CD4-positive, alpha-beta T cell (primary cell): ENCODE results near the gene SIRT4. TPM values are rescaled to one million over a fixed set of nuclear protein-coding genes. Genes with fewer than 3 reads are reported as not detected.

Experiments used
- ATAC-seq: fragments of 200-7000 bp; cut with Tn5 transposase; one replicate; pipeline ENCODE4 v1.10.0; 2022; ENCODE audit warnings: mild to moderate bottlenecking; ENCODE audit not compliant: poor library complexity
- CTCF ChIA-PET: fragments of 350-600 bp; sonication (Branson Sonifier 250); formaldehyde crosslinking; loops from one replicate; lab custom pipeline; 2021; ENCODE audit warnings: antibody characterized with exemption, inconsistent platforms; lab: Charles Lee
- POLR2A ChIA-PET: fragments of 350-600 bp; sonication (Branson Sonifier 250); formaldehyde crosslinking; loops from one replicate; lab custom pipeline; 2021; ENCODE audit warnings: antibody characterized with exemption, inconsistent platforms; lab: Charles Lee
- DNase-seq, 14 experiments: peaks; one replicate each; pipeline ENCODE4 v3.0.0-alpha.2; 2013 to 2020; ENCODE audit warnings: mixed read lengths in 2 of 14
- H3K27ac ChIP-seq, 2 donors: one replicate each; pipeline versions ENCODE4 v1.5.1 to v1.7.0; 2013; ENCODE audit warnings: low read length in 2 of 2, low read depth in 1 of 2, mild to moderate bottlenecking in 1 of 2
- H3K27me3 ChIP-seq, 2 experiments: 1 replicate in 1 of 2; 2 replicates in 1 of 2; pipeline versions ENCODE4 v1.6.1 to v1.7.0; 2013; ENCODE audit warnings: low read length in 2 of 2, control low read depth in 1 of 2, mild to moderate bottlenecking in 1 of 2, moderate library complexity in 1 of 2; ENCODE audit not compliant: insufficient read depth in 2 of 2, control insufficient read depth in 1 of 2
- H3K36me3 ChIP-seq: one replicate; pipeline ENCODE4 v1.6.1; 2013; ENCODE audit warnings: low read length, control low read depth; ENCODE audit not compliant: insufficient read depth
- H3K4me1 ChIP-seq: one replicate; pipeline ENCODE4 v1.6.1; 2013; ENCODE audit warnings: low read length, control low read depth; ENCODE audit not compliant: insufficient read depth
- H3K4me3 ChIP-seq: one replicate; pipeline ENCODE4 v1.5.1; 2013; ENCODE audit warnings: mild to moderate bottlenecking, low read length, moderate library complexity
- H3K9me3 ChIP-seq, 2 experiments: 1 replicate in 1 of 2; 2 replicates in 1 of 2; pipeline versions ENCODE4 v1.6.1 to v1.7.0; 2013; ENCODE audit warnings: low read length in 2 of 2, mild to moderate bottlenecking in 2 of 2, control low read depth in 1 of 2, moderate library complexity in 1 of 2; ENCODE audit not compliant: control insufficient read depth in 1 of 2, insufficient read depth in 1 of 2
- H3K27ac Mint-ChIP-seq: one replicate; pipeline ENCODE4 v1.8.0; 2020; ENCODE audit warnings: mixed read lengths
- H3K27me3 Mint-ChIP-seq: one replicate; pipeline ENCODE4 v1.8.0; 2021; ENCODE audit warnings: mixed read lengths
- H3K36me3 Mint-ChIP-seq: one replicate; pipeline ENCODE4 v1.8.0; 2021; ENCODE audit warnings: low read depth, mixed read lengths
- H3K4me1 Mint-ChIP-seq: one replicate; pipeline ENCODE4 v1.8.0; 2021; ENCODE audit warnings: low read depth, mixed read lengths
- H3K4me3 Mint-ChIP-seq: one replicate; pipeline ENCODE4 v1.8.0; 2020; ENCODE audit warnings: mild to moderate bottlenecking, mixed read lengths
- H3K9me3 Mint-ChIP-seq: one replicate; pipeline ENCODE4 v1.8.0; 2020; ENCODE audit warnings: mixed read lengths
- intact Hi-C, 2 experiments: fragments of 100-400 bp; cut with DNase I in 1 of 2; cut with micrococcal nuclease in 1 of 2; formaldehyde crosslinking; loops; one replicate each; pipeline versions ENCODE4 v1.15.1 to v1.9.0; 2023 to 2025; cut with DNase I, micrococcal nuclease
- total RNA-seq, 174 experiments: library from RNA in 2 of 174; stranded (reverse) in 2 of 174; gene quantifications; one replicate each; pipeline ENCODE4 v1.2.3 and lab custom pipeline; 2021 to 2026
- TF ChIP-seq, protein P1 (sequence below): fragments of 200-600 bp; IDR thresholded peaks from one replicate; pipeline ENCODE4 v1.8.0; 2022; ENCODE audit warnings: antibody characterized with exemption, mild to moderate bottlenecking

The SIRT4 gene
- total RNA-seq, 2 experiments from 2014 or later: 0.59 TPM; not detected in 1

DNA sequence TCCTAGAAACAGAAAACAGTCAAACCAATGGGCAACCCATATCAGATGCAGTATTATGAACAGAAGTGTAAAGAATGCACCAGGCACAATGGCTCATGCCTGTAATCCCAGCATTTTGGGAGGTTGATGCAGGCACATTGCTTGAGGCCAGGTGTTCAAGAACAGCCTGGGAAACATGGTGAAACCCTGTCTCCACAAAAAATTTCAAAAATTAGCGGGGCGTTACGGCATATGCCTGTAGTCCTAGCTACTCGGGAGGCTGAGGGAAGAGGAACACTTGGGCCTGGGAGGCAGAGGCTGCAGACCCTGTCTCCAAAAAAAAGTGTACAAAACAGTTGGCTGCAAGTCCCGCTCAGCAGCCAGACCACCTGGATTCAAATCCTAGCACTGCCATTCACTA is 41.5 kb upstream of the SIRT4 start:
- H3K36me3 Mint-ChIP-seq: peaks cover 66% of the 10 kb centered on the region
- H3K4me1 ChIP-seq: peaks cover 91% of the 10 kb centered on the region
- TF ChIP-seq, protein P1, sequence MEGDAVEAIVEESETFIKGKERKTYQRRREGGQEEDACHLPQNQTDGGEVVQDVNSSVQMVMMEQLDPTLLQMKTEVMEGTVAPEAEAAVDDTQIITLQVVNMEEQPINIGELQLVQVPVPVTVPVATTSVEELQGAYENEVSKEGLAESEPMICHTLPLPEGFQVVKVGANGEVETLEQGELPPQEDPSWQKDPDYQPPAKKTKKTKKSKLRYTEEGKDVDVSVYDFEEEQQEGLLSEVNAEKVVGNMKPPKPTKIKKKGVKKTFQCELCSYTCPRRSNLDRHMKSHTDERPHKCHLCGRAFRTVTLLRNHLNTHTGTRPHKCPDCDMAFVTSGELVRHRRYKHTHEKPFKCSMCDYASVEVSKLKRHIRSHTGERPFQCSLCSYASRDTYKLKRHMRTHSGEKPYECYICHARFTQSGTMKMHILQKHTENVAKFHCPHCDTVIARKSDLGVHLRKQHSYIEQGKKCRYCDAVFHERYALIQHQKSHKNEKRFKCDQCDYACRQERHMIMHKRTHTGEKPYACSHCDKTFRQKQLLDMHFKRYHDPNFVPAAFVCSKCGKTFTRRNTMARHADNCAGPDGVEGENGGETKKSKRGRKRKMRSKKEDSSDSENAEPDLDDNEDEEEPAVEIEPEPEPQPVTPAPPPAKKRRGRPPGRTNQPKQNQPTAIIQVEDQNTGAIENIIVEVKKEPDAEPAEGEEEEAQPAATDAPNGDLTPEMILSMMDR: no peak
- H3K4me3 Mint-ChIP-seq: peak overlapping the region; percentile 93
- ATAC-seq (no peak), DNase-seq (no peak)
- CTCF ChIA-PET: interaction anchor here (1.4 to 10.6 kb wide), 4 partner anchors 8 to 41 kb away, joined by 4 to 234 read pairs (median 16); partner anchors contain the start of gene SIRT4
- no peaks in the 10 kb centered on the region for H3K9me3 Mint-ChIP-seq
- no peaks in the 10 kb centered on the region for H3K9me3 ChIP-seq
- peak overlapping the region in 1 of 2 donors; percentile 22 for H3K27ac ChIP-seq
- POLR2A ChIA-PET: interaction anchor here (9.8 to 14.3 kb wide), 2 partner anchors 31 to 32 kb away, joined by 192 to 198 read pairs; partner anchors contain the start of genes RNU4-1 and RNU4-2
- no peaks in the 10 kb centered on the region for H3K27me3 Mint-ChIP-seq
- H3K4me3 ChIP-seq: no peak overlapping the region
- no peaks in the 10 kb centered on the region for H3K27me3 ChIP-seq
- peak overlapping the region; percentile 95 for H3K27ac Mint-ChIP-seq
- intact Hi-C loops: loop anchor here in 1 of 2 experiments (10.0 kb wide), 1 partner anchor 146 kb away; the partner anchor contains the start of gene RAB35
- H3K36me3 ChIP-seq: peaks cover 21% of the 10 kb centered on the region
- peaks cover 87% of the 10 kb centered on the region for H3K4me1 Mint-ChIP-seq

DNA sequence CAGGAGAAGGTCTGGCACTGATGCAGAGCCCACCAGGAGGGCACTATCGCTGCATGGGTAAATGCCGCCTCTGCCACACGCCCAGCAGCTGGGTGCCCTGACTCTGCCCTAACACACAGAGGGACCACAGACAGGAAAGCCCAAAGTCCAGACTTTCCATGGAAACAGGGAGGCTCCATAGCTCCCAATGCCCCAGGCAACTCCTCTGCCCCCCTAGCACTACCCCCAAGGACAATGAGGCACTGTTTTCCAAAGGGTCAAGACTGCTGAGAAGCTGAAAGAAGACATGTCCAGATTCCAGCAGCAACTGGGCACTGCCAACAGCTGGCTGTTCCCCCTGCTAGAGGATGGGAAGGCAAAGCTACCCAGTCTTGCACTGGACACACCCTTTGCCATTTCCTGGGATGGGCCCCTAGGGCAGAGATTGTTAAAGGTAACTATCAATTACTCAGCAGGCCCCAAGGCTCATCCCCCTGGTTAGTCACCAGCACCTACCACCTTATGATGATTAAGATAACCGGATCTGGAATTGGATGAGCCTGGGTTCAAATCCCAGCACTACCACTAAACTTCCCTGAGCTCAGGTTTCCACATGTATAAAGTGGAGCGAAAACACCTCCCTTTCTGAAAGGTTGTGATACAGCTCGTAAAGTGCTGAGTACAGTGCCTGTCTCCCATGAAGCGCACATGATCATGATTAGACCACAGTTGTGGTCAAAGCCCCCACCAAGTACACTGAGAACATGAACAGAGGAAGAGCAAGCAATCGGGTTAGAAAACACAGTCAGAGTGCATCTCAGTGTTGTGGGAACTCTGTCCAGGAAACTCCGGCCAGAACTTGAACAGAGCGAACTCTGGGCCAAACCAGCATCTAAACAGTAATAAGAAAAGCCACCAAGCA is 39.9 kb upstream of the SIRT4 start:
- Histone ChIP-seq H3K36me3 (peaks cover 14% of the 10 kb centered on the region), H3K27ac (peak overlapping the region; percentile 44 to 60), H3K4me1 (peaks cover 80% of the 10 kb centered on the region), H3K4me3 (peak overlapping the region; percentile 95), H3K9me3 (no peaks in the 10 kb centered on the region), H3K27me3 (no peaks in the 10 kb centered on the region)
- intact Hi-C loops: loop anchor here (1.0 to 10.0 kb wide), 2 partner anchors 10 to 147 kb away; partner anchors contain the start of gene RAB35 (in 1 of the 2)
- peaks cover 53% of the 10 kb centered on the region for H3K36me3 Mint-ChIP-seq
- H3K27ac Mint-ChIP-seq: peak overlapping the region; percentile 95
- DNase-seq: peak in 2 of 14 experiments; percentile 33 to 60
- peak; percentile 21 for ATAC-seq
- no peaks in the 10 kb centered on the region for H3K27me3 Mint-ChIP-seq
- ChIA-PET CTCF (interaction anchor here (1.2 to 10.6 kb wide), 6 partner anchors 8 to 40 kb away, joined by 4 to 234 read pairs (median 4); partner anchors contain the start of gene SIRT4), POLR2A (interaction anchor here (1.0 to 14.3 kb wide), 9 partner anchors 11 to 61 kb away, joined by 3 to 220 read pairs (median 6); partner anchors contain the start of genes RNU4-1, RNU4-2, RPLP0 and SIRT4)
- H3K9me3 Mint-ChIP-seq: no peaks in the 10 kb centered on the region
- TF ChIP-seq, protein P1: no peak
- peak overlapping the region; percentile 93 for H3K4me3 Mint-ChIP-seq
- H3K4me1 Mint-ChIP-seq: peaks cover 81% of the 10 kb centered on the region
